DND-41 (cell line): ENCODE measurements around the gene TMEM59L.
"Not testable (repeated sequence)": the region's sequence is repeated elsewhere in the genome, so short reads cannot be mapped to it uniquely, and the experiment has no call there.

Source experiments
- ATAC-seq: fragments of 200-7000 bp; cut with Tn5 transposase; 3 replicates; pipeline ENCODE4 v1.9.1; 2021; ENCODE audit warnings: low read depth; ENCODE audit not compliant: insufficient read depth
- DNase-seq: peaks from one replicate; pipeline ENCODE4 v3.0.0-alpha.2; 2020
- H2AFZ ChIP-seq: 2 replicates; pipeline ENCODE4 v1.6.0; 2012; ENCODE audit warnings: low read depth, low read length
- H3K27ac ChIP-seq: 2 replicates; pipeline ENCODE4 v1.5.1; 2012; ENCODE audit warnings: low read length, inconsistent platforms
- H3K27me3 ChIP-seq: fragments of 200-600 bp; sonication (generic); 2 replicates; pipeline ENCODE4 v1.6.0; 2012; ENCODE audit warnings: low read length, mild to moderate bottlenecking, inconsistent platforms; ENCODE audit not compliant: insufficient read depth, poor library complexity
- H3K36me3 ChIP-seq: 2 replicates; pipeline ENCODE4 v1.5.1; 2012; ENCODE audit warnings: low read length, inconsistent platforms; ENCODE audit not compliant: insufficient read depth
- H3K4me1 ChIP-seq: 2 replicates; pipeline ENCODE4 v1.5.1; 2012; ENCODE audit warnings: mild to moderate bottlenecking, low read length; ENCODE audit not compliant: insufficient read depth
- H3K4me2 ChIP-seq: 2 replicates; pipeline ENCODE4 v1.6.0; 2012; ENCODE audit warnings: mild to moderate bottlenecking, moderate library complexity, low read length, inconsistent platforms; ENCODE audit not compliant: insufficient read depth
- H3K4me3 ChIP-seq, 2 experiments: fragments of 200-600 bp in 1 of 2; shearing (Covaris generic) in 1 of 2; 2 replicates each; pipeline ENCODE4 v1.5.1; 2012 to 2016; ENCODE audit warnings: inconsistent platforms in 2 of 2, low read length in 2 of 2, mild to moderate bottlenecking in 2 of 2, low read depth in 1 of 2, moderate library complexity in 1 of 2
- H3K79me2 ChIP-seq: 2 replicates; pipeline ENCODE4 v1.6.0; 2012; ENCODE audit warnings: low read length, inconsistent platforms; ENCODE audit not compliant: insufficient read depth
- H3K9ac ChIP-seq: 2 replicates; pipeline ENCODE4 v1.6.0; 2012; ENCODE audit warnings: low read depth, mild to moderate bottlenecking, inconsistent platforms, low read length, moderate library complexity
- H3K9me3 ChIP-seq: 2 replicates; pipeline ENCODE4 v1.5.1; 2012; ENCODE audit warnings: low read length, moderate library complexity, mild to moderate bottlenecking, inconsistent platforms; ENCODE audit not compliant: insufficient read depth, severe bottlenecking
- H4K20me1 ChIP-seq: 2 replicates; pipeline ENCODE4 v1.6.0; 2012; ENCODE audit warnings: low read length; ENCODE audit not compliant: insufficient read depth
- EZH2 ChIP-seq: IDR thresholded peaks from 3 replicates; pipeline ENCODE4 v1.6.1; 2012; ENCODE audit warnings: borderline replicate concordance, low read depth, mild to moderate bottlenecking, moderate library complexity, low read length, inconsistent platforms; ENCODE audit not compliant: severe bottlenecking
- TF ChIP-seq, protein P1 (sequence below): IDR thresholded peaks from 2 replicates; pipeline ENCODE4 v1.5.1; 2012; ENCODE audit warnings: borderline replicate concordance, low read length, moderate library complexity, mild to moderate bottlenecking; ENCODE audit not compliant: poor library complexity, severe bottlenecking; ENCODE audit errors: extremely low read depth

Gene TMEM59L

DNA sequence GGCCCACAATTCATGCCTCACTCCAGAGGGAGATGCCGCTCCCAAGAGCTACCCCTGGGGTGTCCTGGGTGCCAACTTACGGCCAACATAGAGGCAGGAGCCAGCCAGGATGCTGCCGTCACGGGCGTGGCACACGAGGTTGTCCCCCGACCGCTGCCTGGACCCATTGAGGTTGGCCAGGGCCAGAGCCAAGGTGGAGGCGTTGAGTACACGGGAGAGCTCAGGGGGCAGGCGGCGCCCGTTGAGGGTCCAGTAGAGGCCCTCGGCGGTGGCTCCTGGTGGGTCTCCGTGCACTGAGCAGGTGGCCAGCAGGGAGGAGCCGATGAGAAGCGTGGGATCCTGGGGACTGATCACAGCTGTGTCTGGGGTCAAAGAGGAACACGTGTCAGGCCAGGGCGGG is 13.2 kb upstream of the TMEM59L start:
- H3K4me3 ChIP-seq: no peak overlapping the region
- no peaks in the 10 kb centered on the region for H3K79me2 ChIP-seq
- H4K20me1 ChIP-seq: no peaks in the 10 kb centered on the region
- no peak for ATAC-seq
- H3K36me3 ChIP-seq: no peaks in the 10 kb centered on the region
- H3K4me1 ChIP-seq: peaks cover 2% of the 10 kb centered on the region
- peaks cover 6% of the 10 kb centered on the region for H3K27me3 ChIP-seq
- TF ChIP-seq, protein P1, sequence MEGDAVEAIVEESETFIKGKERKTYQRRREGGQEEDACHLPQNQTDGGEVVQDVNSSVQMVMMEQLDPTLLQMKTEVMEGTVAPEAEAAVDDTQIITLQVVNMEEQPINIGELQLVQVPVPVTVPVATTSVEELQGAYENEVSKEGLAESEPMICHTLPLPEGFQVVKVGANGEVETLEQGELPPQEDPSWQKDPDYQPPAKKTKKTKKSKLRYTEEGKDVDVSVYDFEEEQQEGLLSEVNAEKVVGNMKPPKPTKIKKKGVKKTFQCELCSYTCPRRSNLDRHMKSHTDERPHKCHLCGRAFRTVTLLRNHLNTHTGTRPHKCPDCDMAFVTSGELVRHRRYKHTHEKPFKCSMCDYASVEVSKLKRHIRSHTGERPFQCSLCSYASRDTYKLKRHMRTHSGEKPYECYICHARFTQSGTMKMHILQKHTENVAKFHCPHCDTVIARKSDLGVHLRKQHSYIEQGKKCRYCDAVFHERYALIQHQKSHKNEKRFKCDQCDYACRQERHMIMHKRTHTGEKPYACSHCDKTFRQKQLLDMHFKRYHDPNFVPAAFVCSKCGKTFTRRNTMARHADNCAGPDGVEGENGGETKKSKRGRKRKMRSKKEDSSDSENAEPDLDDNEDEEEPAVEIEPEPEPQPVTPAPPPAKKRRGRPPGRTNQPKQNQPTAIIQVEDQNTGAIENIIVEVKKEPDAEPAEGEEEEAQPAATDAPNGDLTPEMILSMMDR: no peak
- TF ChIP-seq EZH2: no peak
- H3K9me3 ChIP-seq: no peaks in the 10 kb centered on the region
- no peak overlapping the region for H2AFZ ChIP-seq
- no peak overlapping the region for H3K27ac ChIP-seq
- no peak overlapping the region for H3K9ac ChIP-seq
- DNase-seq: no peak
- H3K4me2 ChIP-seq: no peak overlapping the region

DNA sequence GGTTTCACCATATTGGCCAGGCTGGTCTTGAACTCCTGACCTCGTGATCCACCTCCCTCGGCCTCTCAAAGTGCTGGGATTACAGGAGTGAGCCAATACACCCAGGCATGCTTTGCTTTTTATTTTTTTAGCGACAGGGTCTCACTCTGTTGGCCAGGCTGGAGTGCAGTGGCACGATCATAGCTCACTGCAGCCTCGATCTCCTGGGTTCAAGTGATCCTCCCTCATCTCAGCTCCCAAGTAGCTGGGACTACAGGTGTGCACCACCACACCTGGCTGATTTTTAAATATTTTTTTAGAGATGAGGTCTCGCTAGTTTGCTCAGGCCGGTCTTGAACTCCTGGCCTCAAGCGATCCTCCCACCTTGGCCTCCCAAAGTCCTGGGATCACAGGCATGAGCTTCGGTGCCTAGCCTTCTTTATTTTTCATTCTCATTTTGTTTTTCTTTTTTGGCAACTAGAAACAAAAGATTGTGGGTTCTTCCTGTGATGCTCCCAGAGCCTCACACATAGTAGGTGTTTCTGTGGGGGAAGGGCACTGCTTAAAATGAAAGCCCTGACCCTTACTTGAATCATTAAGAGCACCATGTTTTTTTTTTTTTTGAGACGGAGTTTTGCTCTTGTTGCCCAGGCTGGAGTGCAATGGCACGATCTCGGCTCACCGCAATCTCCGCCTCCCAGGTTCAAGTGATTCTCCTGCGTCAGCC is 11.8 kb upstream of the TMEM59L start:
- not testable (repeated sequence) for DNase-seq, H3K4me1 ChIP-seq, H3K79me2 ChIP-seq, H3K4me2 ChIP-seq, H4K20me1 ChIP-seq, H3K4me3 ChIP-seq, H3K9me3 ChIP-seq, H3K36me3 ChIP-seq, H3K9ac ChIP-seq, H3K27me3 ChIP-seq, ATAC-seq, H3K27ac ChIP-seq, H2AFZ ChIP-seq

DNA sequence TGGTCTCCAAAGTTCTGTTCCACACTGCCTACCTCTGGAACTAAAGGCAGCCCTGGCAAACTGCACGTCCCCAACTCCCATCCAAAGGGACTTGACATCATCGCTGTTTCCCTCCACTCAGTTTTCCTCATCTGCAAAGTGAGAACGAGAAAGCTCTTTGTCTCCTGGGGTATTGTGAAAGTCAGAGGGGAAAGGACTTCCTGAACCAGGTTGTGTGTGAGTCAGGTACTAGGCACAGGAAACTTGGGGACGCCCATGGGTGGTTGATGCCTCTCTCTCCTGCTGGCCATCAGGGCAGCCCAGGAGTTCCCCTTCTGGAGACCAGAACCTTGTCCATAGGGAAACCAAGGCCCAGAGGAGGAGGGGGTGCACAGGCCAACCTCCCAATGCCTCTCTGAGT is 10.8 kb upstream of the TMEM59L start:
- no peaks in the 10 kb centered on the region for H3K4me1 ChIP-seq
- TF ChIP-seq, protein P1: no peak
- TF ChIP-seq EZH2: no peak
- H3K79me2 ChIP-seq: no peaks in the 10 kb centered on the region
- H3K4me2 ChIP-seq: no peak overlapping the region
- peaks cover 6% of the 10 kb centered on the region for H3K27me3 ChIP-seq
- H3K36me3 ChIP-seq: no peaks in the 10 kb centered on the region
- no peak overlapping the region for H3K4me3 ChIP-seq
- no peak overlapping the region for H2AFZ ChIP-seq
- no peak overlapping the region for H3K9ac ChIP-seq
- H3K27ac ChIP-seq: no peak overlapping the region
- no peak for ATAC-seq
- DNase-seq: no peak
- no peaks in the 10 kb centered on the region for H4K20me1 ChIP-seq
- no peaks in the 10 kb centered on the region for H3K9me3 ChIP-seq

DNA sequence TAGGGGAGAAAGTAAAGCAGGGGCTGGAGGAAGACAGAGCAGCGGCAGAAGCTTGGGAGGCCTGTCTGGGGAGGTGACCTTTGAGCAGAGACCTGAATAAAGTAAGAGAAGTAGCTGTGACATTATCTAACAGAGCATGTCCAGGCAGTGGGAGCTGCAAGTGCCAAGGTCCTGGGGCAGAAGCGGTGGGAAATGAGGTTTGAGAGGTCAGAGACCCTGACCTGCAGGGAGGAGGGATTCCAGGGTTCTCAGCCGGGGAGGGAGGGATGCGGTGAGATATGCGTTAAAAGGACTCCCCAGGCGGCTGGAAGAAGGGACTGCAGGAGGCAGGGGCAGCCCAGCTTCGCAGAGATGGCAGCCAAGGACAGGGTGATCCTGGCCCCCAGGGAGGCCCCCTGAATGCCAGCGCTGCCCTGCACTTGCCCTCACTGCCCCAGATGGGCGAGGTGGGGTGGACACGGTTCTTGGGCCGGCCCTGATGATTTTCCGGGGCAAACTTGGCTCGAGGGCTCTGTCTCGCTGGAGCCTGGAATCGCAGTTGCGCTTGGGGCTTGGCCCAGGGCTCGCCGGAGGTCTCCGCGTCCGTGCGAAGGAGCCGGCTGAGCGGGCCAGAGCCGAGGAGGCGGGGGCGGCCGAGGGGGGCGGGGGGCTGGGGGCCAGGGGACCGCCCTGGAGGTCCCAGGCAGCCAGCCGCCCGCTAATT is 9.3 kb upstream of the TMEM59L start:
- no peaks in the 10 kb centered on the region for H3K9me3 ChIP-seq
- TF ChIP-seq, protein P1: peak; percentile 10
- TF ChIP-seq EZH2: no peak
- H3K79me2 ChIP-seq: no peaks in the 10 kb centered on the region
- no peak overlapping the region for H3K4me2 ChIP-seq
- H3K9ac ChIP-seq: no peak overlapping the region
- no peak overlapping the region for H3K27ac ChIP-seq
- H4K20me1 ChIP-seq: no peaks in the 10 kb centered on the region
- H3K27me3 ChIP-seq: peaks cover 6% of the 10 kb centered on the region
- H3K4me1 ChIP-seq: no peaks in the 10 kb centered on the region
- no peak overlapping the region for H3K4me3 ChIP-seq
- no peaks in the 10 kb centered on the region for H3K36me3 ChIP-seq
- no peak for DNase-seq
- peak; percentile 55; the same call in 2 of the 3 replicates for ATAC-seq
- no peak overlapping the region for H2AFZ ChIP-seq
